Endothelial cell of umbilical vein (primary cell): ENCODE measurements around the gene SMNDC1.

Source experiments
- CTCF ChIP-seq, 2 donors: IDR thresholded peaks; 1 replicate in 1 of 2; 2 replicates in 1 of 2; pipeline ENCODE4 v1.5.1; 2011; ENCODE audit warnings: low read length in 2 of 2, mild to moderate bottlenecking in 2 of 2, moderate library complexity in 2 of 2, control low read depth in 1 of 2, inconsistent platforms in 1 of 2, low read depth in 1 of 2; ENCODE audit not compliant: insufficient read depth in 1 of 2; ENCODE audit errors: extremely low read depth in 1 of 2
- EZH2 ChIP-seq: IDR thresholded peaks from 2 replicates; pipeline ENCODE4 v1.6.1; 2012; ENCODE audit warnings: borderline replicate concordance, low read depth, mild to moderate bottlenecking, moderate library complexity, low read length, inconsistent platforms; ENCODE audit not compliant: severe bottlenecking
- GATA2 ChIP-seq: IDR thresholded peaks from 2 replicates; pipeline ENCODE4 v1.7.0; 2011; ENCODE audit warnings: low read depth, mild to moderate bottlenecking, moderate library complexity, mixed read lengths, low read length; ENCODE audit not compliant: insufficient read length, insufficient read depth
- JUN ChIP-seq: IDR thresholded peaks from 2 replicates; pipeline ENCODE4 v1.6.1; 2011; ENCODE audit warnings: borderline replicate concordance, low read depth; ENCODE audit not compliant: insufficient read length, insufficient read depth
- MYC ChIP-seq: IDR thresholded peaks from one replicate; pipeline ENCODE4 v1.6.1; 2011; ENCODE audit warnings: mild to moderate bottlenecking, low read depth, low read length
- POLR2A ChIP-seq: IDR thresholded peaks from 2 replicates; pipeline ENCODE4 v1.6.1; 2012; ENCODE audit warnings: low read depth, mild to moderate bottlenecking, control low read depth, low read length
- POLR2AphosphoS5 ChIP-seq: IDR thresholded peaks from 2 replicates; pipeline ENCODE4 v1.6.1; 2012; ENCODE audit warnings: low read depth, mild to moderate bottlenecking, control low read depth, low read length, moderate library complexity; ENCODE audit not compliant: insufficient read depth

GRCh38 chr10:110324201-110324804, 19.6 kb upstream of the SMNDC1 start:
- TF ChIP-seq EZH2 (no peak), POLR2A (no peak), CTCF (IDR thresholded peaks at IDR 0.05; ENCODE audit: extremely low read depth in 1 of 2, insufficient read depth in 1 of 2, low read depth in 1 of 2, low read length in 2 of 2) (no peak), MYC (no peak), POLR2AphosphoS5 (no peak), GATA2 (no peak), JUN (no peak)
